Activated CD4-positive, alpha-beta T cell treated with anti-CD3 and anti-CD28 coated beads, Interleukin-2, amount 50 U/mL, for 1 hour (primary cell): Measurements from ENCODE around the gene LAMTOR2.

ENCODE experiments used
- DNase-seq: peaks from one replicate; pipeline ENCODE4 v3.0.0-alpha.2; 2020

Gene LAMTOR2

DNA sequence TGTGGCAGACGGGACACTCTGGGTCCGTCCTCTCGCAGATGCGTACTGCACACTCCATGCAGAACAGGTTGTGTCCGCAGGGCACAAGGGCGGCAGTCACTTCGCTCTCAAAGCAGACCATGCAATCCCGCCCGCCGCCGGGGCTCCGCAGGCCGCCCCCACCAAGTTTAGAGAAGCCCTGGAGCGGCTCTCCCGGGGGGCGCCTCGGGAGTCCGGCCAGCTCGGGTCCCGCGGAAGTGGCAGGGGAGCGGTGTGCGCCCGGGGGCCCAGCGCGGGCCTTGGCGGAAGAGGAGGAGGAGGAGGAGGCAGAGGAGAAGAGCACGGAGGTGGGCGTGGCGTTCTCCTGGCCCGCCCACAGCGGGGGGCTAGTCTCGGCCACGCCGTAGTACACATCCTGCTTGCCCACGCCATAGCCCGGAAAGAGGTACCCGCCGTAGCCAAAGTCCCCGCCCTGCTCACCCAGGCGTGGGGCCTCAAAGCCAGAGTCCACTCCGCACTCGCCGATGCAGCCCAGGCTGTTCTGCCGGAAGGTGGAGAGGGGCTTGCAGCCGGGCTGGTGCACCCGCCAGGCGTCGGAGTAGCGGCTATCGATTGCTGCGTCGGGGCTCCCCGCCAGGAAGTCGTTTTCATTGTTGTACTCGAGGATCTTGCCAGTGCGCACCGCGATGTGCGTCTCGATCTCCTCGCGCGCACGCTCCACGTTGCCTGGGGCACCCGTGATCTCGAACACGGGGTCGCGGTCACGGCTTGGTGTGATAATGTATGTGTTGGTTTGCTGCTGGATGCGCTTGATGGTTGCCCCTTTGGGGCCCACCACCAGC is 22.2 kb downstream of the LAMTOR2 start:
- no peak for DNase-seq

GRCh38 chr1:156077430-156077760 is 22.8 kb downstream of the LAMTOR2 start:
- no peak for DNase-seq

DNA sequence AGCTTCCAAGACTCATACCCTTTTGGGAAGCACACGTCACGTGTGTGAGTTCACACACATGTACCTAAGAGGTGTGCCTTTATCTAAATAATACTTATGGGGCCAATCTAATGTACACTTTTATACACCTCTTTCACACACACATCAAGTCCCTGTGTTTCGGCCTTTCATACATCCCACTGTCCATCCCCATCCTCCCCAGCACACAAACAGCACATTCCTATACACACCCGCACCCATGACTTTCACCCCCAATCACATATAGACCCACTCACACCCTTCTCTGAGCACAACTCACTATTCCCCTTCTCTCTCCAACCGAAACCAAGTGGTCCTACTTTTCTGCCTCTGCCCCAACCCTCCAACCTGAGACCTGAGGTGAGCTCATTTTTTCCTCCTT is 24.1 kb downstream of the LAMTOR2 start:
- DNase-seq, result no peak

DNA sequence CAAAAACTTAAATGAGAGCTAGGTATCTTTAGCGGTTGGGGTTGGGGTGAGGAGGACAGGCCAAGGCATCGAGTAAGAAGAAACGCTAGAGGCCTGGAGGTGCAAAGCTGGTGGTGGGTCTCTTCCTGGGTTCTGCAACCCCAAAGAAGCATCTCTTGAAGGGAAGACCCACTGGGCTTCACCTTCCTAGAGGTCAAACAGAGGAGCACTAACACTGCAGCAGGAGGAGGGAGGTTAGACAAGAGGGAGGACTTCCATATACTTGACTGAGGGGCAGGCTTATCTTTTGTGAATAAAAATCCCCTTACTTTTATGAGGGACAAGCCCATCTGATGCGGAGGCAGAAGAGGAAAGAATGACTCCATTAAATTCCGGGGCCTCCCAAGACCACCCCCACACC is 25.2 kb downstream of the LAMTOR2 start:
- DNase-seq, result no peak

GRCh38 chr1:156080241-156080862 is 25.8 kb downstream of the LAMTOR2 start:
- DNase-seq, result no peak

GRCh38 chr1:156080863-156081179 is 26.2 kb downstream of the LAMTOR2 start:
- no peak for DNase-seq

DNA sequence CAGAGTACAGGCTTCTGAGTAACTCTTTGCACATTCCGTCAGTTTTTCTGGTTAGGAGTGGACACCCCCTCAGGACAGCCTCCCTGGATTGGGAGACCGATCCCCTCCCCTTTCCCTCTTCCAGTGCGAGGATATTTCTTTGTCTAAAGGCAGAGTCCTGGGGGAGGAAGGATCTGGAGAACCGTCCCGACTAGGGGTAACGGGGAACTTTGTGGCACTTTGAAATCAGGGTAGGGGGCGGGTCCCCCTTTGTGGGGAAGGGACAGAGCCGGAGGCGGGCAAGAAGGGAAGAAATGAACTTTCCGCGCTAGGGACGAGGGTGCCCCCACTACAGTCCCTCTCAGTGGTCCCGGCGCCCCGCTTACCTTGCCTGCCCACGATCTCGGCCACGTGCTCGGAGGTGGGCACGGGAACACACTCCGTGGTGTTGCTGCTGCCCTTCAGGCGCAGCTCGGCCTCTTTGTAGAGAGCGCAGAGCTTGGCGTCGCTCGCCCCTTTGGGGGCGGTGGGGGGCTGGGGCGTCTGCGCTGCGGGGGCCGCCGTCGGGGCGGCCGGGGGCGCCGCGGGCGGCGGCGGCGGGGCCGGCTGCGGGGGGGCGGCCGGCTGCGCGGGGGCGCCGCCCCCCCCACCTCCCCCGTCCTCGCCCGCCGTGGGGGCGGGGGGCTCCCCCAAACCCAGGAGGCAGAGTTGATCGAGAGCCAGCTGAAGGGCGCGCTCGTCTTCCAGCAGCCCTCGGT is 26.8 kb downstream of the LAMTOR2 start:
- DNase-seq, result no peak

DNA sequence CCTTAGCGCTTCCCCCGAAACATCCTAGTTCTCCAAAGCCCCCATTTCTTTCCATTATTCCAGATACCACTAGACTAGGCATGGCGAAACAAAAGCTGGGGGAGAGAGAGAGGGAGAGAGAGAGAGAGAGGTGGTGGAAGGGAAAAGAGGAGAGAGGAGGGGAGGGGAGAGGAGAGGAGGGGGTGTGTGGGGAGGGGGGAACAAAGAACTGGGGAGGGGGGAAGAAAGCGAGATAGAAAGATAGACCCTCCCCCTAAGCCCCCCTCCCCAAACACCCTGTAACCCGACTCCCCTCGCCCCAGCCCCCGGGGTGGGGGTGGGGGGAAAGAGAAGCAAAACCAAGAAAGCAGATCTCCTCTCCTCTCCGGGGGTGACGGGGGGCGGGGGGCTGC is 27.3 kb downstream of the LAMTOR2 start:
- no peak for DNase-seq

DNA sequence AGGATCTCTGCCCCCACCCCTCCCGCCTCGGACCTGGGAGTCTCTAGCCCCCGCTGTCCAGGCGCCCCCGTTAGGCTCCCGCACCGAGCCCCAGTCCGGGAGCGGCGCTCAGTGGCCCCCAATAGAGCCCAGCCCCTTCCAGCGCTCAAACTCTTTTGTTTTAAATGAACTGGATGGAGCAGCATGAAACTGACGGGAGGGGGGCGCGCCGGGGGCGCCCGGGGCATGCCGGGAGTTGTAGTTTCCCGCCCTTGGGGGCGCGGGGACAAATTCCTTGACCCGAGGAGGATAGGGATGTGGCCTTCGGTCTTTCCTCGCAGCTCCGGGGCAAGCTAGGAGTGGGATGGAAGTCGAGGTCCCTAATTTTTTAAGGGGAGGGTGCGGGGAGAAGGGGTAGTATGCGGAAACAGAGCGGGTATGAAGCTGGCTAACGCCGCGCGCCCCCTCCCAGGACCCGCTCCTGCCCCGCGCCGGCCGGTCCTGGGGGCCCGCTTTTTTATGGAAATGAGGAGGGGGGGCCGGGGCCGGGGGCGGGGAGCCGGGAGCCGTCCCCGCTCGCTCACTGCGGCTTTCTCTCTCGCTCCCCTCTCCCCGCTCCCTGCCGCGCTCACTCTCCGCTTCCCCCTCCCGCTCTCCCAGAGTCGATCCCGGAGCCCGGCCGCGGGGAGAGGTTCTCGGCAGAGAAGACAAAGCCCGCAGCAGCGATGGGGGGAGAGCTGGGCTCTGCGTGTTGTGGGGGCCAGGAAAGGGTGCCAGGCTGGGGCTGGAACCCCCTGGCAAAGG is 27.9 kb downstream of the LAMTOR2 start, which contains the start of gene MEX3A:
TSS of gene MEX3A (minus strand) at position 157 of the 783 bp plus-strand sequence. CDS start 467 bp downstream, outside the sequence.
- DNase-seq, result peak; percentile 60

- DNase-seq, result no peak
Observed at GRCh38 chr1:156083800-156084790, 29.5 kb downstream of the LAMTOR2 start.

- no peak for DNase-seq
Observed at GRCh38 chr1:156086256-156086662, 31.7 kb downstream of the LAMTOR2 start.

DNA sequence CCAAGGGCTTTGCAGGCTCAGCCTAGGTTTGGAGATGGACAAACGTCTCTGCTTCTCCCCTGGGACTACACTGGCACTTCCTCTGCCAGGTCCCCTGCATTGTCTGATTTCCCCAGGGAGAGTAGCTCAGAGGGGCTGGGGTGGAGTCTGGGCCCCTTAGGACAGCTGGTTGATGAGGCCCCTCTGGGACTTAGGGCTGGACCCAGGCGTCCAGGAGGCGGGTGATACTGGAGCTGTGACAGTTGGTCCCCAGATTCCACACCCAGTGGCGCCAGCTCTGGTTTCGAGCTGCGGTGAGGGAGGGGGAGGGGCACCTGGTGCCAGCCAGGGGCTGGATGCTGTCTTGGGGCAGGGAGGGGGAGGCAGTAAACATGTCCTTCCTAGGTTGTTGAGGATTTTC is 35.1 kb downstream of the LAMTOR2 start:
- no peak for DNase-seq

GRCh38 chr1:156090138-156090839 is 35.7 kb downstream of the LAMTOR2 start:
- DNase-seq, result no peak

DNA sequence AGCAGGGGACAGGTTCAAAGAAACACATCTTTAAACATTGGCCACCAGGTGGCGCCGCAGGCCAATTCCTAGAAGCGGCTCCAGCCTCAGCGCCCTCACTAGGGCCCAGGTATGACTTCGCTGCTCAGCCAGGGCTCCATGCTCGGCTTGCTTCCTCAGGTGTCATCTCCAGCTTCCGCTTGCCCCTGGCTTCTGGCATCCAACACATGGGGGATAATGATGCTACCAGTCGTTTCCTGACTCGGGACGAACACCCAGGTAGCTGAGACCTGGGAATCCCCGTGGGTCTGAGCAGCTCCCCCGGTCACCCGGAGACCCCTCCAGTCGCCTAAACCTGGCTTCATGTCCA is 36.2 kb downstream of the LAMTOR2 start:
- peak; percentile 93 for DNase-seq

DNA sequence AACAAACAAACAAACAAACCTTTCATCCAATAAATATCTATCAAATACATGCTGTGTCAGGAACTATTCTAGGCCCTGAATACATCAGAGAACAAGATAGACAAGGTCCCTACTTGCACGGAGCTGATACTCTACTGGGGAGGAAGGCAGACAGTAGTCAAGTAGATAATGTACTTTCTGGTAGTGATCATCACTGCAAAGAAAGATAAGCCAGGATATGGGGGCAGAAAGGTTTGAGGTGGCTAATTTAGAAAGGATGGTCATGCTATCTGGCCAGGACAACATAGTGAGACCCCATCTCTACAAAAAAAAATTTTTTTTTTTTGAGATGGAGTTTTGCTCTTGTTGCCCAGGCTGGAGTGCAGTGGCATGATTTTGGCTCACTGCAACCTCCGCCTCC is 37.0 kb downstream of the LAMTOR2 start:
- DNase-seq, result no peak

DNA sequence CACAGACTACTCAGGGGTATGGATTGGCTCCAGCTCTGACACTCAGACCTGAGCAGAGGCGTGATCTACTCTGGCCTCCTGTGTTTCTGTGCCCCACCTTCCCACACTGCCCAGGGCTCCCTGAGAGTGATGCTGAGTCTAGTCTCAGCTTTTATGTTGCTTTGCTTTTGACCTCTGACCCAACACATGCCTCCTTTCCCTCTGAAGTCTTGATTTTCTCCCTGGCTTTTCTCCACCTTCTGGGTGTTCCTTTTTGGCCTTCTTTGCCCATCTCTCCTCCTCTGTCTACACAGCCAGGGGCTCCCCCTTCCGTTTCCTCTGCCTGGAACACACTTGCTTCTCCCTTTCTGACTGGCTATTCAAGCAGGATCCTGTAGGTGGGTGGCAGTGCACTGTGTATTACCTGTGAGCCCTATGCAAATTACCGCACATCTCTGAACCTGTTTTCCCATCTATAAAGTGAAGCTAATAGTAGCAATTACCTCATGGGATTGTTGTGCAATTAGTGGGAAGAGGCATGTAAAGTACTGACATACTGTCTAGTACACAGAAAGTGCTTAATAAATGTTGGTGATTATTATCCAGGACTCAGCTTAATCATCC is 41.4 kb downstream of the LAMTOR2 start:
- no peak for DNase-seq

- DNase-seq, result peak; percentile 86
Observed at GRCh38 chr1:156096640-156097391, 42.2 kb downstream of the LAMTOR2 start.

- DNase-seq, result no peak
Observed at GRCh38 chr1:156097499-156098178, 43.1 kb downstream of the LAMTOR2 start.

GRCh38 chr1:156098784-156099183 is 44.2 kb downstream of the LAMTOR2 start:
- no peak for DNase-seq

GRCh38 chr1:156099282-156099681 is 44.7 kb downstream of the LAMTOR2 start:
- DNase-seq, result no peak
